GM21786 (cell line): Measurements from ENCODE around the gene FAM186B.

Source experiments
- ATAC-seq: cut with Tn5 transposase; IDR thresholded peaks from one replicate; pipeline ENCODE4 v1.9.1; 2021; ENCODE audit not compliant: unreplicated experiment

Gene FAM186B

DNA sequence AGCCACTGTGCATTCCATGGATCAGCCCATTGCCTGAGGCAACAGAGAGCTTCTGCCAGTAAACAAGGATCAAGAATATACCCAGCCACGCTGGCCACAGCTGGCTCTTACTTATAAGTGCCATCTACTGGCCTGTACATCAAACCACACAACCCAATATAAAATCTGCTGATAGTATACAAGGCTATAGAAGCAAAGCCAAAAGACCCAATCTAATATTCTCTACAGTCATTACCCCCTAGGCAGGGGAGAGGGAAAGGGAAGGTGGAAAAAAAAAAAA lies 4.4 kb upstream of the FAM186B start:
- ATAC-seq = no peak

DNA sequence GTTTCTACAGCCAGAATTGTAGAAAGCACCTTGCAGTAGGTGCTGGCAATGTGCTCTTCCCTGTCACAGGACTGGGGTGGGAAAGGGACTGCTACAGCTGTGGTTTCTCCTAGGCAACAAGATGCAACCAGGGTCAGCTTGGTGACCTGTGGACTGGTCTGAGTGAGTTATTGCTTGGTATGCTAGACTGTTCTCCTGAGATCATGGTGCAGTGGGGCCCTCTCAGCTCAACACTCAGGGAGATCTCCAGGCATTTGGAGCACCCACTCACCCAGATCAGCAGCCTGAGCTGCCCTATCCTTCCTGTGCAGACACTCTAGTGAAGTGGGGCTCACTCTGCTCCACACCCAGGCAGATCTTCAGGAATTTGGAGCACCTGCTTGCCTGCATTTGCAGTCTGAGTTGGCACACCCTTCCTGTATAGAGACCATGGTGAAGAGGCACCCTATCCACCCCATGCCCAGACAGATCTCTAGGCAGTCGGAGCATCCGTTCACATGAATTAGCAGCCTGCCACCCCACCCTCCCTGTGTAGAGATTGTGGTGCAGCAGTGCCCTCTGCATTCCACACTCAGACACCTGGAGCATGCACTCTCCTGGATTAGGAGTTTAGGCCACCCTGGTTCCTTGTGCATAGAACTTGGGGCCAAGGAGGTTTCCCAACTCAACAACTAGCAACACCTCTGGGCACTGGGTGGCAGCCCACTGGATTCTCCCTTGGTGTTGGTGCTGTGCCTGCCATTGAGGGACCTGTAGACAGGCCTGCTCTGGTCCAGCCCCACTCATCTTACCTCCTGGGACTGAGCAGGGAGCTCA lies 3.8 kb upstream of the FAM186B start:
- no peak for ATAC-seq

DNA sequence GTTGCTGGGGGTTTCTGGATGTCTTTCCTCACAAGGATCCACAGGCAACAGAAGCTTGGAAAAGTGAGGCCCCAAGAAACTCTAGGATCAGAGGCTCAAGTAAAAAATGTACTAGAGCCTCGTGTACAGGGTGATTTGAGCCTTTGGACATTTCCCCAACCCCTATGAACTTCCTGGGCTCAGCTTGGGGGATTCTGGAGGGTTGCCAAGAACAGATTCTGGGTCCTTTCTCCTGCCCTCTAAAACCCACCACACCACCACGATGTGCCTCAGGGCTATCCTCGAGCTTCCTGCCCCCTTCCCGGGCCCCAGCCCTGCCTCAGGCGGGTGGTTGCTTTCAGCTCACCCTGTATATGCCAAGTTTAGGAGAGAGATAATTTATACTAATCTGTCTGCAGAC lies 583 bp downstream of the FAM186B start:
- ATAC-seq = no peak

DNA sequence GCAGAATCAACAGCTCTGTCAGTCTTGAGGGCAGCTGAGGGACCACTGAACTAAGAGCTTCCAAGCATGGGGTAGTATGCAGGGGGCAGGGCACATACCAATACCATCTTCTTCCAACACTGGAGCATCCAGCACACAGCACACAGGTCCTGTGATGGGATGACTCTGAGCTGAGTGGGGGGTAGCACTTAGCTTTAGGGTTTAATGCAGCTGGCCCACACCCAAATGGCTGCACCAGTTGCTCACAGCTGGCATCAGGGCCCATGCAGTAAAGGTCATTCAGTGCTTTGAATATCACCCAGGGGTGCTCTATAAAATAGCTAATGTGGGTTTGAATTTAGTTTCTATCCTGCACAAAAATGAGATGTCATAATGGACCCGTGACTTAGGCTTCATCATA lies 1.7 kb downstream of the FAM186B start:
- no peak for ATAC-seq

DNA sequence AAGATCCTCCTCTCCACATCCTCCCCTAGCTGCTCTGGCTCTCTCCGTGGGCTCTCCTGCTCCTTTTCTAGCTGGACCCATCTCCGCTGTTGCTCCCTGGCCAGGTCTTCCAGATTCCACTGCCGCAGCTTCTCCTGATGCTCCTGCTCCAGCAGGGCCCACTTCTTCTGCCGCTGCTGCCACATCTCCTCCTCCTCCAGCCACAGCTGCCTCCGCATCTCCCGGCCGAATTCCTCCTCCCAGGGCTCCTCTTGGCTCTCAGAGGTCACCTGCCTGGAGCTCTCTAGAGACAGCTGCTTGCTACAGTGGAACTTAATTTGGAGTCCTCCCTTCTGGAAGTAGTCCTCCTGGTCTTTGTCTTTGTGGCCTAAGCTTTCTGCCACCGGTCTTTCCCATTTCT lies 5.5 kb downstream of the FAM186B start:
- ATAC-seq = no peak

DNA sequence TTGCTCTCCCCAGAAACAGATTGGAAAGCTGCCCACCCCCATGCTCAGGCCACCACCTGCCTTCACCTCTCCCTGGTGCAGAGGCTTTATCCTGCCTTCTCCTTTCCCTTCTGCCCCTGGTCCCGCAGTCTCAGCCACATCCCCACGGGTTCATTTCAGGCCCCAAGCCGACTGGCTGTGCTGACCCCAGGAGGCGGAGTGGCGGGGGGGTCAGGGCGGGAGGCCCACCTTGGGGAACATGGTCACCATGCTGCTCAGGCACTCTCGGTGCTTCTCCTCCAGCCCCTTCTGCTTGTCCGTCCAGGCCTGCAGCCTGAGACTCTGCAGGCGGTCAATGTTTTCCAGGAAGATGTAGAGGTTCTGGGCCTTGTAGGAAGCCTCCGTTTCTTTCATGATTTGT lies 6.9 kb downstream of the FAM186B start:
- ATAC-seq = no peak

DNA sequence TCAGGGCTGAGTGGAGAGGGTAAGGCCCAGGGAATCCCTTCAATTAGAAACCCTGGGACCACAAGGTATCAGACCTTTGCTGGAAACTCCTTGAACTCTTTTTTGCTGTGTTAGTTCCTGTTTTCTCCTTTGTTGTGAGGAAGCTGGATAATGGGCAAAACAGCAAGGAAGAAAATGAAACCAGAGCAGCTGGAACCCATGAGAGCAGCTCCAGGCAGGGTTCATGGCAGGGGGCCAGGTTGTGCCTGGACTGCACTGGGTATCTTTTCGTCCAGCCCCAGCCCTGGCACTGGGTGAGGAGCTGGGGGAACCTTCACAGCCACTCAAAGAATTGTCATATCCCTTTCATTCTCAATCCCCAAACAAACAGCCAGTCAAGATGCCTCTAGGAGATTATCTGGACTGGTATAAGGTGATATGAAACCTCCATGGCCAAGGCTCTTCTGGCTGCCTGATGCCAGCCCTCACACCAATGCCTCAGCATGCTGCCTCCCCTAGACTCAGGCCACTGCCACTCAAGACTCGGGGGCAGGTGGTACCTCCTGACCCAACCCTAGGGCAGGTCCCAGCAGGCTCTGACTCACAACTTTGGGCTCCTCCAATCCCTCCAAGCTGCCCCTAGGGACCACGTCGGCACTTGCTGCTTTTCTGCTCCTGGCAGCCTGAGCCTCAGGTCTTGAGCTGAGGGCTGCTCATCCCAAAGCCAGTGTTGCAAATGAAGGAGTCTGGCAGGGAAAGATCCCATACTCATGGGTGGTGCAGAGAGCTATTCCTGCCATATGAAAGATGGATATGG lies 16.5 kb downstream of the FAM186B start:
- no peak for ATAC-seq

DNA sequence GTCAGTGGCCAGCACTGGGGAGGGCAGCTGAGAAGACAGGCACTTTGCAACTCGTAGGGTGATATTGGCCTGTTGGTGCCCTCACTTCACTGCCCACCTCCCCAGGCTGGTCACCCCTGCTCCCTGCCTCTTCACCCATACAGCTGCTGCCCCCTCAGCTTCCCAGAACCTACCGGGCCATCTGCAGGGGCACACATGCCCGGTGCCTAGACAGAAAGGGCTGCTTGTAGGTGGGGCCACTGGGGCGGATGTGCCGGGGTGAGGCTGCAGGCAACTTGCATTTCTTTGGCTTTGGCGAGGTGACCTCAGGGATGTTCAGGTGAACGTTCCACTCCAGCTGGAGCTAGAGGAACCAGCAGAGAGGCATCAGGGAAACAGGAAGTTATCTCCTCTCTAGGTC lies 17.2 kb downstream of the FAM186B start:
- no peak for ATAC-seq

DNA sequence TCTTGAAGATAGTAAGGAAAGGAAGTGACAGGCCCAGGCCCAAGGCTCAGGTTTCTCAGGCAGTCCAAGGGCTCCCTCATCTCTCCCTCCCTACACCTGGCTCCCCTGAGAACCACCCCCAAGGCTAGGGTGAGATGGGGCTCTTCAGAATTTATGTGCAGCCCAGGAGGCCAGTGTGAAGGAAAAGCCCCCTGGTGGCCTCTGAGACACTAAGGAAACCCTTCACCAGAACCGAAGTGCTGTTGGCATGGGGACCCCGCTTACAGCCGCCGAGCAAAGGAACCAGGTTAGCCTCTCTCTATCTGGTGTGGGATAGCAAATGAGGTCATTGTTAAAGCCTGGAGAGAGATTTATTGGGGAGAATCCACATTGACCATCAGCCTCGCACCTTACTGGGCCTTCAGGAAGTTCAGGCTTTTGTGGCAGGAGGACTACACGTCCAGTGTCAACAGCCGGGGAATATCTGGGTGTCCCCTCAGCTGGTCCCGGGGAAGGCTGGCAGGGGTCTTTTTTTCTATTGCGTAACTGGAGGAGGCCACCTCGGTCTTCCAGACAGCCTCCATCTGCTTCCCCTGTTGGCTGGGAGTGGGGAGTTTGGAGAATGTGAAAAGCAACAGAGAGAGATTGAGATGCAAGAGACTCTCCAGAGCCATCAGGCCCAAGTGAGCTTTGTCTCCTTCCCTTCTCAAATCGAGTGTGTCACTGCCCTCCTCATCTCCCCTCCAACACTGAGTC lies 18.1 kb downstream of the FAM186B start:
- no peak for ATAC-seq

DNA sequence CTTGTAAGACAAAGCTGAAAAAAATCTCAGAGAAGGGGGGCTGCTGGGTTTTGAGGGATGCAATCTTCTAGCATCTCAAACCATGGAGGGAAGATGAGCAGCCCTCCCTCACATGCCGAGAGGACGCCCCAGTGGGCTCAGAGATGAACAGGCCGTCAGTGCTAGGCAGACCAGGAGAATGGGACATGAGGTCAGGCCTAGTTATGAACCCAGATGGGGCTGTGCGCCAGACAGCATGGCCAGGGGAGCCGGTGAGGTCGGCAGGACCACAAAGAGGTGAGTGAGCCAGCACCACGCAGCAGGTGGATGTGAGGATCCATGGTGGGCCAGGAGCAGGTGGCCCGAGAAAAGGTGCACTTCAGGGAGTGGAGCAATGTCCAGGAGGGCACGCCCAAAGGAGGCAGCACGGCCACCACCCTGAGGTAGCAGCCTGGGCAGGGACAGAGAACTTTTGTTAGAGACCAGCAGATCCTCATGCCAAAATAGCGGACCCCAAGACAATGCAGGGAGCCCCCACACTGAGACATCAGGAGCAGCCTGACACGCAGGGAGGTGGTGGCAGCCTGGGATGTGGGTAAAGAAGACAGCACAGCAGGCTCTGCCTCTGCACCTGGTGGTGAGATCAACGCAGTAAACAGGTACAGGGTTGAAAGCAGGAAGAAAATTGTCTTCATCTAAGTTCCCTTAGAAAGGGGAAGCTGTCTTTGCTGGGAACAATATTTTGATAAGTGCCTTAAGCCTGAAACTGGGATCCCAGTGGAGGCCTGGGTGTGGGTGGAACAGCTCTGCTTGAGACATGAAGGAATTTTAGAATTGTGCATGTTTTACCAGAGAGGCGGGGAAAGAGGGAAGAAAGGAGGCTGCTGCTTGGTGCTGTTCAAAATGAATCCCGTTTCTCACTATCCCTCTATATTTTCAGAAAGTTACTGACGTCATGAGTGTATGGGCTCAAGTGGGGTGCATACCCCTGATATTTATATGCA lies 19.7 kb downstream of the FAM186B start:
- no peak for ATAC-seq

DNA sequence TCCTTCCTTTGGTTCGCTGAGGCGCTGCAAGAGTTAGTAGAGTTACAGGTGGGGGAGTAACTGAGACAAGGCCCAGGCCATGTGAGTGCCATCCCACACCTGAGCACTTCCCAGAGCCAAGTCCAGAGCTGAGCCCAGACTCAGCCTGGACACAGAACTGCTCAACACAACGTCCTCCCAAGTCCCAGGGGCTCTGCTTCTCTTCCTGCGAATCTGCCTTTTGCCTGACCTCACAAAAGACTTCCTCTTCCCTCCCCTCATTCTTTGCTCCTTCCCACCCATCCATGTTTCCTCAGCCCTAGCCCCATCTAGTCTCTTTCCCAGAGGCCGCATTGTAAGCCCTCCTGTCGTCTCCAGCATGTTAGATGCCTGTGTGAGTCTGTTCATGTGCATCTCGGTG lies 20.8 kb downstream of the FAM186B start:
- no peak for ATAC-seq

DNA sequence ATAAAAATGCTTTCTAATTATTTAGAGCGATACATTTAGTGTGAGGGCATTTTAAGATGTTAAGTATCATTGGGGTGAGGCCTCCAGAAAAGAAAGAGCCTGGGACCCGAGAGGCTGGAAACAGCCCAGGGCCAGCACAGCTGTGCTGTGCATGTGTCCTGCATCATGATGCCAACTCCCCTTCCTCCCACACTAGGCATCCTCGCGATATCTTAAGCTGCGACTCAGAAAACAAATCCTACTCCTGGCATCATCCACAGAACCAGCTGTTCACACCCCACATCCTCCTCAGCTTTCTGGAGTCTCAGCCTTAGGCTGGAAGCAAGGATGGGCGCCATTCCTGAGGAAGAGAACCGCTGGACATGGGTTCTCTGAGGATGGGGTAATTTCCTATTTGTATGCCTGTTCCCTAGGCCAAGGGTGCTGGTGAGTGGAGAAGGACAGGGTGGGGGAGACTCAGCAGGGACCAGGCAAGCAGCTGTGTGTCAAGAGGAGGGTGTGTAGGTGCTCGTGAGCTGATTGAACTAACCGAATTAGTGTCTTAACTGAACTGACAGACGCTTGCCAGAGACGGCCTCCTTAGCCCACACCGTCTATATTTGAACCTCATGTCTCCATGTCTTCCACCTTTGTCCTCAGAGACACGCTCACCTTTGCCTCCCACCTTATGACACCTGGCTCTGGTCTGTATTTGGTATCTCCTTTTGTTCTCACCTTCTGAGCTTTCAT lies 21.9 kb downstream of the FAM186B start:
- no peak for ATAC-seq

DNA sequence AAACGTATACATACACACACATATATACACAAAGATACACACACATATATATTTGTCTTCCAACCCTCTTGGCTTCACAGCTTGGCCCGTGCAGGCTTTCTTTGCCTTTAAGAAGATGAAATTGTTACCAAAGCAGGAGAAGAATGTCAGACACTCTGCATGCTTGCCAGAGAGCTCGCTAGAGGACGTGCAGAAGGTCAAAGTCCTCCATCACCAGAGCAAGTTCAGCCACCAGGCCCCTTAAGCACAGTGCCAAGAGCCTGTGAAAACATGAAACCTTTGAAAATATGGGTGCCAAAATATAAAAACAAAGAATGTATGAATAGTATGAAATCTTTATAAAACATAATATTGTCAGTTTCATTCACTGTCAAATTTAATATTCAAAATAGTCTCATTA lies 22.6 kb downstream of the FAM186B start:
- no peak for ATAC-seq

DNA sequence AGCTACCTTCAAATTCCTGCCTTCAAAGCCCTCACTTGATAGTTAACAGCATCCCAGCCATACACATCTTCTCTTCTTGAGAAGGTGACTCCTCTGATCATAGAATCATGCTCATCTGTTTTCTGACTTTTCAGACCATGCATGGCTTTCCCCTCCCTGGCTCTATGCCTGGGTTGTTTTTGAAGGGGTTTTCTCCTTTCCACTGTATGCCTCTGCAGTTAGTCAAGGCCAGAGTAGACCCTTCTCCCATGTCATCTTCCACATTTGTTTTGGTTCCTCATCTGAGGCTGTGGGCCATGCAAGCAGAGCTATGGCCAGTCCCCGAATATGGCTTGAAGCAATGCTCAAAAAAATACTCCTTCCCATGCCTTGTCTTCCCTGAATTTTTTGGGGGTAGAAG lies 23.2 kb downstream of the FAM186B start:
- ATAC-seq = no peak

DNA sequence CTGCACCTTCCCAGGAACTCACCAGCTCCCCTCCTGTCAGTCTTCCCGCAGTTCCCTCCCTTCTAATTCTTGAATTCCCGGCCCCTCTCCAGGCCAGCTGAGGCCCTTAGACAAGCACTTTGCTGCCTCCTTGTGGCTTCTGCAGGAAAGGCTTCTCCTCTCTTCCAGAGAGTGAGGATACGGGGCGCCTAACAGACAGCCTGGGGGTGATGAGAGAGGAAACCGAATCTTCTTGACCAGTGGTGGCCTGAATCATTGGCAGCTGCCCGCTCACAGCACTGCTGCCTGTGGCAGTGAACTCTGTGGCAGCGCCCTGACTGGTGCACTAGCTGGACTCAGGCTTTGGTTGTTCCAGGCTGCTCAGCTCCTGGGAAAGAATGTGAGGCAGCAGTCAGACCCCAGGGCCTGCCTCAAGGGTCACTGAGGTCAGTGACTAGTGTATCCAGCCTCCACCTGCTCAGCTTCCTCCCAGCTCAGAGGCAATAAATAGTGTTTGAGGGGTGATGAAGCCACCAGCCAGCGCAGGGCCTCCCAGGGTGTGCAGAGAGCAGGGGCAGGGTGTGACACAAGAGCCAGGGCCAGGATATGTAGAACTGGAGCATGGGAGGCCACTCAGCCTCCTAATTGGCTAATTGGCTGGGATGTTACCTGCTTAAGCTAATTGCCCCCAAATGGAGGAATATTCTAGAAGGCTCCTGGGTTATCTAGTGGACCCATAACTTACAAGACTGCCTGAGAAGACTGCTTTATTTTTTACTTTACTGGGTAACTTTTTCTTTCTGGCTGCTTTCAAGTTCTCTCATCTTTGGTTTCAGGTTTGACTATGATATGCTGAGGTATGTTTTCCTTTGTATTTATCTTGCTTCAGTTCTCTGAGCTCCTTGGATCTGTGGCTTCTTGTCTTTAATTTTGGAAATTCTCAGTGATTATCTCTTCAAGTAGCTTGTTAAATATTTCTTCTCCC lies 24.6 kb downstream of the FAM186B start:
- peak; percentile 67 for ATAC-seq

DNA sequence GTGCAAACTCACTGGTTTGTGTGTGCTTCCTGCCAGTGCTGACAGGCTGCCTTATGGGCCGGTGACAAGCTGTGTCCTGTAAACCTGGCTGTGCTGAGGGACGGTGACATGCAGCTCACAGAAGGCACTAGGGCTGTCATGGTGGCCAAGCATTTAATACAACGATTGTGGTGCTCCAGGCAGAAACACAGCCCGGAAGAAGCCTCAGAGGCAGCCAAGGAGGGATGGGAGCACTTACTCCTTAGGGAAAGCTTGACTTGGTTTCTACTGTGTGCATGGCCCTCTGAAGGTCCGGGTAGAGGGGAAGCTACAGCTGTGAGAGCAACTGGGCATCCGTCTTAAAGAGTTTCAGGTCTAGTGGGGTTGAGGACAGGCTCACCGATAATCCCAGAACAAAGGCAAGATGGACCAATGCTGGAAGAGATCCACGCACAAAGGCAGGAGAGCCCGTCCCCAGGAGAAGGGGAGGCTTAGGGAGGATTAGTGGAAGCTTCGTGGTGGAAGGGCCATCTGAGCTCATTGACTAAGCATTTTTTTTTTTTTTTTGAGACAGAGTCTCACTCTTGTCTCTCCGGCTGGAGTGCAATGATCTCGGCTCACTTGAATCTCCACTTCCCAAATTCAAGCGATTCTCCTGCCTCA lies 26.8 kb downstream of the FAM186B start:
- ATAC-seq = no peak

DNA sequence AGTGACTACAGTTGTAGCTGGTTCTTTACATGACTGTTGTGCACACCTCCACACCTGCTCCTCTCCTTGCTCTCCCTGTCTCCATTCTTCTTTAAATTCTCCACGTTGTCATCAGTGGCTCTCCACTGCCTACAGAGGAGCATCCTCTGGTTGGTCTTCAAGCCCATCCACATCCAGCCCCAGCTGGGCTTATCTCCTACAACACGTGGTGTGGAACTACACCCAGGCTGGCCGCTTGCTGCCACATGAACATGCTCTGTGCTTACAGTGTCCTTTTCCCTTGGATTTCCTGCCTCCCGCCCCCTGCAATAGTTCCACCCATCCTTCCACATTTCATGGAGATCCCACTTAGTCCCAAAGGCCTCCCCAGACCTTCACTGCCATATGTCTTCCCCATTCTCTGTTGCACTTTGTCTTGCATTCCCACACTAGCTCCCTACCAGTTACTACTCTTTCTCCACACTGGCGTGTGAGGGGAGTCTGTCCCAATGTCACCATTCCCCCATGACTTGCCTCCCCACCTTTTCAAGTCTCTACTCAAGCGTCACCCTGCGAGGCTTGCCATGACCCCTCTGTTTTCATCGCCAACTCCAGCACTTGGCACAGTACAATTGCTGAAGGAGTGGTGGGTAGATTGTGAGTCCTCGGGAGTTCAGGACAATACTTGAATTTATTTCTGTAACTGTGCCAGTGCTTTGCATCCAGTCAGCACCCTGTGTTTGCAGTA lies 27.7 kb downstream of the FAM186B start:
- no peak for ATAC-seq
